SIG-M5 (cell line): ENCODE data around the gene SLC7A1.

Source experiments
- DNase-seq: peaks from one replicate; lab custom pipeline; 2025; lab: John Stamatoyannopoulos, UW

SLC7A1 gene

DNA sequence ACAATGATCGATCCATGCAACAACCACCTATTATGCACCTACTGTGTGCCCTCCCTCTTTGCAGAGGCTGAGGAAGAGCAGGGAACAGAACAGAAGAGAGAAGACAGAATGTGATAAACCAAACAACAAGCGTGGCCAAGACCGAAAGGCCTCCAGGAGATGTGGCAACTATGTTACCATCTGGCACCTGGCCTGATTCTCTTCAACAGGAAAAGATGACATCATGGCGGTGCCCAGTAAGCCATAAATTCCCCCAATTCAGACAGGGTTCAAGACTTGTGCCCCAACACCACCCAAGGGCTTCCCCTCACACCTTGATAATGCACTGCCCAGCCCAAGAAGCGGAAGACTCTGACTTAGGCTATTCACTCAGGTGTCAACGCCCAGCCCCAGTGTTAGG lies 44.3 kb downstream of the SLC7A1 start:
- no peak for DNase-seq

- no peak for DNase-seq
Measured at GRCh38 chr13:29550430-29550988, 45.0 kb downstream of the SLC7A1 start.

GRCh38 chr13:29548722-29549121 lies 46.8 kb downstream of the SLC7A1 start:
- no peak for DNase-seq

DNA sequence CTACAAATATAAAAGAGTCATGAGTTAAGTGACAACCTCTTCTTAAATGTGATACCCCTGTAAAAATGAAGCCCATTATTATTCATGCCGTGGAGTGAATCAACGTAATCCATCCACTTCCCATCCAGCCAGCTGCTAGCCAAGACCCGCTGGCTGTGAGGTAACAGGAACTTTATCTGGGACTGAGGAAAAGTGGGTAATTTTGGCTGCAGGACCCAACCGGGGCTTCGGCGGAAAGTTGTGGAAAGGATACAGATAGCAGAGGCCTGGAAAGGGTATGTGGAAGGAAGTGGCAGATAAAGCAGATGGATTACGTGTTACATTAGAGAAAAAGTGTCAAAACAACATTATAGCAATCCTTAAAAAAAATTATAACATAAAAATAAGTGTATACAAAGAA lies 48.3 kb downstream of the SLC7A1 start:
- DNase-seq, result no peak

GRCh38 chr13:29546662-29547061 lies 48.8 kb downstream of the SLC7A1 start:
- no peak for DNase-seq

DNA sequence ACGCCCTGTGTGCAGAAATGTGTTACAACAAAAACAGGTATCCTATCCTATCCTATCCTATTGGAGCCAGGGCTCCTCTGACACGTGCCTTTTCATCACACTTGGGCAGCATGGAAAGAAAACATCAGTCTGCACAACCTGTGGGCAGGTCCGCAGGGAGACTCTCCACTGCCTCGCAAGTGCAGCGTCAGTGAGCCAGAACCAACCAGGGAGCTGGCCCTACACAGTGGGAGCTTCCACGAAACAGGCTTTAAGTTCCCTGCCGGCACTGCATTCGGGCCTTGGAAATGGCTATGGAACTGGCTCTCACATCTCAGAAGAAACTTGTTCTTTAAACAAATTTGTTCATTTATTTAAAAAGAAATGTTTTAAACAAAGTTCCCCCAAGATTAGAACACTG lies 49.5 kb downstream of the SLC7A1 start:
- DNase-seq, result no peak

GRCh38 chr13:29543230-29544215 lies 52.0 kb downstream of the SLC7A1 start:
- DNase-seq, result peak; percentile 65

DNA sequence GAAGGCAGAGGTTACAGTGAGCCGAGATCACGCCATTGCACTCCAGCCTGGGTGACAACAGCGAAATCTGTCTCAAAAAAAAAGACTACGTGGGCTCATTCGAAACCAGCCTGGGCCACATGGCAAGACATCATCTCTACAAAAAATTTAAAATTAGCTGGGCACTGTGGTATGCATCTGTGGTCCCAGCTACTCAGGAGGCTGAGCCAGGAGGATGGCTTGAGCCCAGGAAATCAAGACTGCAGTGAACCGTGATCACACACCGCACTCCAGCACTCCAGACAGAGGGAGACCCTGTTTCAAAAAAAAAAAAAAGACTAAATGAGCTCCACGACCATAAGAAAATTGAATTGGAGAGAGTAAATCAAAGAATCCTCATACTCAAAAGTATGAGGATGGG lies 53.1 kb downstream of the SLC7A1 start:
- no peak for DNase-seq

DNA sequence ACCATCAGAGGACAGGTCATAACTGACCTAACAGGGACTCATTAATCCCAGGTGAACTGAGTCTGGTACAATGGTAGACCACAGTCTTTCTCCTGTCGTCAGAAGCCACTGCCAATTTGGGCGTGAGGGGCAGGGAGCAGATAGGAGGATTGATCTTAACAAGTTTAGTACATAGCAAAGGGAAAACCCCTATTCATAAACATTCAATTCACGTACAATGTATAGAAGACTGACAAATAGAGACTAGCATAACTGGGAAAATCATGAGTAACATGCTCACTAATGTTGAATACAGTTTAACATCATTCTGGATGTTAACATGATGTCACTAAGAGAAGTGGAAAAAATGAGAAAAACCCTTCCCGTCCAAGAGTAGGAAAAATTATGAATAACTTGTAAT lies 54.1 kb downstream of the SLC7A1 start:
- no peak for DNase-seq

DNA sequence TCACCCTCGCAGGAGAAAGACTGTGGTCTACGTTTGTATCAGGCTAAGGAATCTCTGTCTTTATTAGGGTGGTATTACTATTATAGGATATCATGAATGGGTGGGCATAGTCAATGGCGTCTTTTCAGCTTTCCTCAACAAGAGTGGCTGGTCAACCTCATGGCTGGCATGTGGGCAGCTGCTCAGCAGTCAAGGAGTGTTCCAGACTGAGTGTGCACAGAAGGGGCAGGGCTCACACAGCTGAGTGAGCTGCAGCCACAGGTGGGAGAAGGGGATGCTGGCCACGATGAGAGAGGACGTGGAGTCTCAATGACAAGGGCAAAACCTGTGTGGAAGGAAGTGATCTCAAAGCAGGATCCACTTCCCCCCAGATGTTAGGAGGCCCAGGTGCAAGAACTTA lies 54.7 kb downstream of the SLC7A1 start:
- DNase-seq, result no peak

DNA sequence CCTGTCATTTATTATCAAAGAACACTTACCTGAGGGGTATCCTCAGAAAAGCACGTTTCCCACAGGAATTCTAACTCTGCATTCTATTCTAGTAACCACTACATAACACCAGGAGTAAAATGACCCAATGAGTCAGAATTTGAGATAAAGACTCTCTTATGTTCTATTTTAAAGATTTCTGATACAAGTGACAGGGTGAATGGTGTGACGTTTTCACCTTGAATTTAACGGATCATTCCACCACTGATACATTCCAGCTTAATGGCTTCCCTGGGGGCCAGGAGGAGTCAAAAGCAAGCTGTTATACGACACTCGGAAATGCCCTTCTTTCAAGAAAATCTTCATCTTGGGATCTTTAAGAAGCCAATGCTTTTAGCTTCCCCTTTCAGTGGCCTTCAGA lies 55.2 kb downstream of the SLC7A1 start:
- DNase-seq, result no peak

DNA sequence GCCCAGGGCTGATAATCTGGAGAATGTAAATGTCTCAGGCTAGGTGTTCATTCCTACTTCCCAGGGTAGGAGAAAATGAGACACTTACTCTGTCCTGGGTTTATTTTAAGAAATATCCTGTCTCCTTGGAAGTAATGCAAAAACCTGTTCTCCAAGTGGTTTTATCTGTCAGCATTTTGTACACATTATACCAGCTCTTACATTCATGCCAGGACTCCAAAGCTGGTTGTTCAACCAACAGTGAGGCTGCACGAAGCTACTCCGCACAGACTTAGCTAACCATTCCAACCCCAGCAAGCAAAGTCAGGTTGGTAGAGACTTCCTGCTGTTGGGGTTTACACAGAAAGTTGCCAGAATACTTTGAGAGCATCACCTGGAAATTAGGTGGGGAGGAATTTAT lies 55.6 kb downstream of the SLC7A1 start:
- DNase-seq, result no peak

- DNase-seq, result no peak
Measured at GRCh38 chr13:29538652-29539040, 56.8 kb downstream of the SLC7A1 start.

GRCh38 chr13:29537736-29538651 lies 57.5 kb downstream of the SLC7A1 start:
- no peak for DNase-seq

GRCh38 chr13:29536853-29537252 lies 58.6 kb downstream of the SLC7A1 start:
- no peak for DNase-seq

DNA sequence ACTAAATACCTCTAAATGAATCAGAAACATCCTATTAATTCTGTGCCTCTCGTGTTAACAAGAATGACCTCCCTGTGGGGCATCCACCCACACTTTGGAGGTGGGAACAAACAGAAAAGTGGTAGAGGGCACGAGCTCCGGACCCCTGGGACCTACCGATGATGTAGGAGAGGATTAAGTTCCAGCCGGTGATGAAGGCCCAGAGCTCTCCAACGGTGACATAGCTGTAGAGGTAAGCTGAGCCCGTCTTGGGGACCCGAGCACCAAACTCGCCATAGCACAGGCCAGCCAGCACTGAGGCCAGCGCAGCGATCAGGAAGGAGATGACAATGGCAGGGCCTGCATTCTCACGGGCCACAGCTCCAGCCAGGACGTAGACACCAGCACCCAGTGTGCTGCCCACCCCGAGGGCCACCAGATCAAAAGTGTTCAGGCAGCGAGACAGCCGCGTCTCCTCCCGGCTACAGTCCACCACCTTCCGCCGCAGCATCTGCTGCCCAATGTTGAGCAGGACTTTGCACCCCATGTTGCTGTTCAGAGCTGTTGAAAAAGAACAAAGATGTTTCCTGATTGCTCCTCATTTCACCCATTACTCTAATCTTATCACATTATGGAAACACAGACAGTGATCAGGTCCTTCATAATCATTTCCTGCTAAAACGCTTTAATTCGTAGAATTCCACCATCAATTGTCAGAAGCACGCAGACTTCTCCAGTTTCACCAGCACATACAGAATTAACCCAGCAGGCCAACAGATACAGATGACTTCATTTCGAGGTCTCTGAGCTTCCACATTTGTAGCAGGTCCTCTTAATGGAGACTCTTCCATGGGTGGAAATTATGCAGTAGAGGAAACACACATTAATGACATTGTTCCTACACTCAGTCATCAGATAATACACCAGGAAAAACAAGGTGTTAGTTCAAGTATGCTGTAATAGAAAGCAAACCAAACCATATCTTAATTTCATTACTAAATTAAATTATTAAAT lies 59.5 kb downstream of the SLC7A1 start:
- no peak for DNase-seq

DNA sequence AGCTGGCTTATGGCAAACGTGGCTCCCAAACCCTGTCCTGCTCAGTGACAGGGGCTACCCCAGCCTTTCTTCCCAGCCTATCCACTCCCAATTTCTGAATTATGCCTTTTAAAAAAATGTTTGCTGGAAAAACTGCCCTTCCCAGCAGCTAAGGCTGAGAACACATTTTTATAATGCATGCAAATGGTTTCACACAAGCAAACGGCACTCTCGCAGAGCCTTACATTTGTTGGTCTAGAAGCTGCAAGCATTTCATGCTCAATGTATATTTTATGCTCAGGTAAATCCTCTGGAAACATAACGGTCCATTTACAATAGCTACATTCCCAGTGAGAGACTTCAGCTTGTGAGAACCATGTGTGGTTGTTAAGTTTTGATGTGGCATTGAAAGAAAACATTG lies 61.4 kb downstream of the SLC7A1 start:
- DNase-seq, result no peak

DNA sequence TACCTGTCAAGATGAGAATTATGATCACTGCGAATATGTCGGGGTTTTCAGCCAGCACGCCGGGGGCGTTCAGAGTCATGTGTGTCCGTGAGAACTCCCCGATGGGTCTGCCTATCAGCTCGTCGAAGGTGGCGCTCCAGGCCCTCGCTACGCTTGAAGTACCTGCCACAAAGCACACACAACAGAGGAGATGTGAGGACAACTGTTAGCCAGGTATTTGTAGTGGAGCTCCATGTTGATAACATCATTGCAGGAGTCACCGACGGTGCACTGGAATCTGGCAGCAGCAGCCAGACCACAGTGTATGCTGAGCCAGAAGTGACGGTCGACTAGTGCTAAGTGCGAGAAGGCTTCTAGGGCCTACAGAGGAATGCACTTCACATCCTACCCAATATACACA lies 62.7 kb downstream of the SLC7A1 start:
- DNase-seq, result no peak

GRCh38 chr13:29532116-29532515 lies 63.4 kb downstream of the SLC7A1 start:
- no peak for DNase-seq

- no peak for DNase-seq
Measured at GRCh38 chr13:29530901-29531300, 64.6 kb downstream of the SLC7A1 start.

GRCh38 chr13:29529754-29530153 lies 65.7 kb downstream of the SLC7A1 start:
- DNase-seq, result no peak
